Hematopoietic multipotent progenitor cell treated with erythropoietin and hydrocortisone succinate and interleukin-3 and kit ligand, for 15 days (in vitro differentiated cells): Measurements from ENCODE around the gene MAP3K7CL.
"Not testable (repeated sequence)": the region's sequence is repeated elsewhere in the genome, so short reads cannot be mapped to it uniquely, and the experiment has no call there.

Source experiments
- DNase-seq: peaks from one replicate; pipeline ENCODE4 v3.0.0-alpha.2; 2015; ENCODE audit warnings: low spot score

MAP3K7CL gene

DNA sequence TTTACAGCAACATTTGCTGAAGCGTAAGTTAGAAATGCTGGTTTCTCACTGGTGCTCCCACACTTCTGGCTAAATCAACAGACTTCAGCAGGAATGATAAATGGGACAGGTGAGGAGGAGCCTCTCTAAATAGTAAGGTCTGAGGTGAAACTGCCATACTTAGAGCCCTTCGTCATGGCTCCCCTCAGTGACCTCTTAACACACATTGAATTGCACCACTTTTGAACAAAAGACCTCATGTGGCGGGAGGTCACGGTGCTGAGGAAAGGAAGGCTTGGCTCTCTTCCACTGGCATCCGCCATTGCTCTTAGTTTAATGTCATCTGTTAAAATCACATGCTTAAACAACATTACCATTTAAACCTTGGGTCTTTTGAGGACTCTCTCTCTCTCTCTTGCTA, 3.4 kb downstream of the MAP3K7CL start:
- no peak for DNase-seq

DNA sequence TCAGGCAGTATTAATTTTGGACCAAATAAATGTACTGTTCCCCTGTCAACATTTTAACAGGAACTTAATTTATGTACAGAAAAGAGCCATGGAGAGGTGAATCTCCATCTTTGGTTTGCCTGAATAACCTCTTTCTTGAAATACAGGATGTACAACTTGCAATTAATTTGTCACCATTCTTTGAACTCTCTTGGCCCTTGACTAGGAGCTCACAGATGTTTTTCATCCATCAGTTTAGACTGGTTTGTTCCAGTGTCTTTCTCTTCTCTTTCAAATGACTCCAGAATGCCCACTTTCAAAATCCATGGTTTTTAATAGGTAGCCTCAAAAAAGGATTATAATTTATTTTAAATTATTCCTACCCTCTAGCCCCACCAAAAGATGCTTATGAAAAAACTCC, 5.0 kb downstream of the MAP3K7CL start:
- no peak for DNase-seq

DNA sequence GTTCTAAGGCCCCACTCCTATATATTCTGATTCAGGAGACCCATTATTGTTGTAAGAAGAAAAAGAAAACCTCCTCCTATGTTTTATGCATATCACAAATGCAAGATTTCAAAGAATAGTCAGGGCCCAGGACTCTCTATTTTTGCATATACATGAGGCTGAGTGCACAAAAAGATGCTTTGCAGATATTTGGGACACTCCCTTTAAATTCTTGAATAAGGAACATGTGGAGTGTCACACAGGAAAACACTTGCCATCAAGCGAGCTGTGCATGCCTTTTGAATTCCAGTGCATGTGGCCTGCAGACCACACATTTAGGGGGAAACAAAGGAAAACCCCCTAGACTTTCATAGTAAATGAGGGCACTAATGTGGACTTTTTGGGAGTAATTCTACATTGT, 5.6 kb downstream of the MAP3K7CL start:
- DNase-seq, result no peak

DNA sequence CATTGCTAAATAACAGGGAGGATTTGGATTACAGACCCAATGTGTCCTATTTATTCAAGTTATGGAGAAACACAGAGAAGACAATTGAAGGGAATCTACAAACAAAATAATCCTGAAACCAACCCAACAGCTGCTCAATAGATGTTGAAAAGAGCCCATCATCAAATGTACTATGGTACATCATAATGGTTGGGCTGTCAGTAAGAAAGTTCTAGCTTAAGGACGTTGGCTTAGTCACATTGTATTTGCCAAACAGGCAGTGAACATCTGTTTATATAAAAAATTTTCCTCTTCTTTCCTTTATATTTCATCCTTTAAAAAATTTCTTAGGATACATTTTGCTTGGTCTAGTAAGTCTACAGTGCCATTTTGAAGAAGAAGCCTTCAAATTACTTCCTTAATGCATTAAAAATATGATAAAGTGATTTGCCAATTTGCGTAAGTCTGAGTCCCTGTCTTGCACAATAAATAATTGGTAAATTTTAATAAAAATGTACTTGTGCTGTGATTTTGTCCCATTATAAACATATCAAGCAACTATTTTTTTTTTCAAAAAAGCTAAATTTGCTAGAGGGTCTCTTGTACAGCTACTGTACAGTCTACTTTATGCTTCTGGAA, 14.4 kb downstream of the MAP3K7CL start:
- DNase-seq, result no peak

DNA sequence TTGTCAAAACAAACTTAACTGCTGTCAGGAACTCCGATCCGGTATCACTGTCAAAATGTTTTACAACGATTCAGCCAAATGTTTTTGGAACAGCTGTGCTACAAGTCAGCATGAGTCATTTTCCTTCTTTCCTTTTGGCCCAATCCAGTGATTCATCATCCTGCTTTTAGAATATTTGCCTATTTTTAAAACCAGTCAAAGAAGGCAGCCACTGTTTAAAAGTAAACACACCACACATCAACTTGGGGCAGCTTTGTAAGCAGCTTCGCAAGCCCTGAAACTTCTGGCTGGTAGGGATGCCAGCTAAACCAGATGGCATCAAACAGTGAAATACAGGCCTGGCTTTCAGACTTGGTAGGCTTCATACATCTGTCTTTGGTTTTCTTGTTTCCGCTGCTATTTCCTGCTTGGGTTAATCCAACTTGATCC, 14.9 kb downstream of the MAP3K7CL start:
- DNase-seq, result no peak

DNA sequence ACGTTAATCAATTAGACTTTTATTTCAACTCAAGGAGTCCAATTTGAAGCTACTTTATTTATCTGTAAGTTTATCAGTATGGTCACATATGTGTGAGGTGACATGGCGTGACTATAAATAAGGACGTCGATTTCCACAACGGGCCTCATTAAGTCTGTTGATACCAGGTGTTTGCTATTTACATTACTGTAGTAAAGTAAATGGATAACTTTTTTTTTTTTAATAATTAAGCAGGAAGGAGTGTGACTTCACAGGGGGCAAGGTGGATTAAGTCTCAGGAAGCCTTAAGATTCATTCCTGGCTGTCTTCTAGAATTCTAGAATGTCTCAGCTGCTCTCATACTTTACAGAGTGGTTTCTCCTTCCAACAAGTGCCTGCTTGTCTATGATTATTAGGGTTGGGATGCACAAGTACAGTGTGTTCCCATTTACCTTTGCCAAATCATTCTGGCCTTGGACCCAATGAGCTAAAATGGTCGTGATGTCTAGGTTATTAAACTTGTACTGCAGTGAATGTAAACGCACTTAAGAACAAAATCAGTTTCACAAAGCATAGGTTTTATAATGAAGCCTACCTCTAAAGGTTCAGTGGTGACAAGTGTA, 15.5 kb downstream of the MAP3K7CL start:
- no peak for DNase-seq

DNA sequence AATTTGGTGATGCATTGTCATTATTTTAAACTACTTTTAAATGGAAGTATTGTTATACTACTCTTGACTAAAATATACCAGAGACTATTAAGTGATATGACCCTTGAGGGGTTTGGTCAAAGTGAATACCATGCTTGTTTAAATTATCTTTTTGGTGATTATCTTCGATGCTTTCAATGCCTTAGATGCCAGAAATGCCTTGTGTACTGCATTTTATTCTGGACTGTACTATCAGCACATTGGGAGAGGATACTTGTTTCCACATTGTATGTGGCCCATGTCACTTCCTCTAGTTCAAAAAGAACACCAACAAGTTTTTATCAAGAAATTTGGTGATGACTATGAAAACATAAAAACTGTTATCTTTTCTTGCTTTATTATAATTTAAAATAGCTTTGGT, 16.3 kb downstream of the MAP3K7CL start:
- no peak for DNase-seq

DNA sequence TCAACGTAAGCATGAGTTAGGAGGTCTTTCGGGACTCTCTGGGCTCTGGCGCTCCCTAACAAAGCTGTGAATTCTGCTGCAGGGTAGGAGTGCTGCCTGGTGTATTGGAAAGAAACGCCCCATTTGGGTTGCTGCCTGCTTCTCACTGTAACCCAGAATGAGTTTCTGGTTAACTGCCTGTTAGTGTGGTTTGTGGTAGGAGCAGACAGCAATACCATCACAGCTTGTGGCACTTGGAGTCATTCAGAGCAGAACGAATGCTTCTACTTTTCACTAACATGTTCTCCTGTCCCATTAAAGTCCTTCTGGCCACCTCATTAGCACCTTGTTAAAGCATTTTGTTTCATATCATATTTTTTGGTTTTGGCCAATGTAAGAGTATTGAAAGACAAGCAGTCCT, 18.1 kb downstream of the MAP3K7CL start:
- DNase-seq, result no peak

DNA sequence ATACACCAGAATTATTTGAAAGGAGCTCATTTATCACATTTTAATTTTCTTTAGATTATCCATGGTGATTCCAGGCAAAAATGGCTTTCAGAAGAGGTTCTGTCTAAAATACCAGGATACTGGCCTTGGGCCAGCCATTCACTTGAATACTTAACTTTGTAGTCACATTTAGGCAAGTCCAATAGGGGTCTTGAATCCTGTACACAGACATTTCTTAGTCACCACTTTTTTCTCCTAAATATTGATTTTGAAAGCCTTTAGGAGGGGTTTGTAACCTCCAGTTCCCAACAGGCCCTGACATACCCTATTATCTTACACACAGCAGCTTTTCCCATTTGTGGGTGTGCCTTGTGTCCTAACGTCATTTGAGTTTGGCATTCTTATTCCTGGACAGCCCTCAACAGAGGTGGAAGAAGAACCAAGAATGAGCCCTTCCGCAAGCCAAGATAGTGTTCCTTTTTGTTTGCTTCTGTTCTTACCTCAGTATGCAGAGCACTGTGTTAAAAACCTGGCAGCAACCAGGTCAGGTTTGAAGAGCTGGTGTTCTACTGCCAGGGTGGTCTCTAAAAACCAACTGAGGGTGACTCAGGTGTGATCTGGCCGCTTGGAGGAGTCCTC, 19.5 kb downstream of the MAP3K7CL start:
- no peak for DNase-seq

DNA sequence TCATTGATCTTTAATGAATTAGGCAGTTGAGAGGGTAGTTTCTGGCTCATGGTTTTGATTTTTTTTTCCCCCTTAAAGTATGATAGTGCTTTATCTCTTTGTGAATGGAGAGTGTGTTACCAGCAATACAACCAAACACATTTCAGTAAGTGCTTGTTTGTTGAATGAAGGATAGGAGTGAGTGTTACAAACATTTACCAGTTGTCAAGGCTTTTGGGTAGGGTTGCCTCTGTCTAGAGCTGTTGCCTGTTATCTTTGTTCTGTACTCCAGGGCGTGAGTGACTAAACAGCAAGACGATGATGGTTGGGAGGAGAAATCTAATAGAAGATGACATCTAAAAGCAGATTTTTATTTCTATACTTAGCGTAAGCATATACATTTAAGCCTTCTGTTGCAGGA, 21.5 kb downstream of the MAP3K7CL start:
- no peak for DNase-seq

DNA sequence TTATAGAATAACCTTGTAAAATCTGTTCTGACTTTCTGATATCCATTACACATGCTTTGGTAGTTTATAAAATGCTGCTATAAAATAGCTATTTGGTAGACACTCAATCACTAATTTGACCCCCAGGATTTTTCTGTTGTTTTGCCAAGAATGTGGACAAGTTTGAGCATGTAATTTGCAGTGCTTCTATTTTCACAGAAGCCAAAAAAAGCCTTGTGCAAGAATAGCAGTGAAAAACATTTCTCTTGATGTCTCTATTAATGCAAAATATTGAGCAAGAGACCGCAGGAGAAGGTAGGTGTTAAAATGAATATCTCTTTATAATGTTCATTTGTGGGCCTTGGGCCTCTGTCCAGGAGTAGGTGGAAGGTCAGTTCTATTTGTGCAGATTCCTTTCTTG, 22.5 kb downstream of the MAP3K7CL start:
- no peak for DNase-seq

DNA sequence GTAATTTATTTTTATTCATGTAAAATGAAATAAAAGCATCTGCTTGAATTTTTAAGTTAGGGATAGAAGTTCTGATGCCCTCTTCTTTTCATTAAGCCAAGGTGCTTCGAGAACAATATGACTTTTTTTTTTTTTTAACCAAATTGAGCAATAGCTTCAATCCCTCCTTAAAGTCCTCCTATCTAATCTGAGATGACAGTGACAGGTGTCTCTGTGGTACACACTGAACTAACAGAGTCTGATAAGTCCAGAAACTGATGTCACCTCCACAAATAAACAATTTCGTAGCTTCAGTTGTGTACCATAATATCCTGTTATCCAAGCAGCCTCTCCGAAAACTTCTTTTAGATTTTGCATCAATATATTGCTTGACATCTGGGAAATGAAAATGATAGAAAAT, 23.8 kb downstream of the MAP3K7CL start:
- no peak for DNase-seq

DNA sequence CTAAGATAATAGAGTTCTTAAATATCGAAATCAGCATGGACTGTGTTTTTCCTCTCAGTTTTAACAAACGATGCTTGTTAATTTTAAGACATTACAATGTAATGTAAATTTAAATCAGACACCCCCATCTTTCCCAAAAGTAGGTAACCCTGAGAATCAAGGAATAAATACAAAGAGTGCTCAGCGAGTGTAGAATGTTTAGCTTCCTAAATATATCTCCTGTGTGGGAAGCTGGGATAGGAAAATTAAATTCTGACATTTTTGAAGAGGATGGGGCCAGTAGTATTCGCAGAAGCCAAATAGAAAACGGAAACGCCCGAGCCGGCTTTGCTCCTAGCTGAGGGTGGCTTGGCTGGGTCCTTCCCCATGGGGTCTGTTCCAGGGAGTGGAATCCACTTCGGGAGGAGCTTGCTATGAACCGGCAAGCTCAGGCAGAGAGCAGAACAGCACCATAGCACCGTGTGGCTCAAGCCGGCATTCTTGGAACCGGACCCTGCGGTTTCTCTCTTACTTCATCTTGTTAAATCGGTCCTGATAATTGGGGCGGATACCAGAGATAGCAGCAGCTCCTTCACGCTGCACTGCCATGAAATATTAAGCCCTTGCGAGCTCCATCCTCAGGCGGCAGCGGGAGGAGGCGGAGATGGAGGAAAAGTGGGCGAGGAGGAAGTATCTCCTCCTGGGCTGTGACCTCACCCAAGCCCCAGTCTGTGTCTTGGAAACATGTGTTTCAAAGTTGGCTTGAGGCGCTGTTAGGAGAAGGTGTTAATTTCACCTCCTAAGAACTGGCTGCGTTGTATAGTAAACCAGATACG, 24.9 kb downstream of the MAP3K7CL start:
- DNase-seq, result no peak

DNA sequence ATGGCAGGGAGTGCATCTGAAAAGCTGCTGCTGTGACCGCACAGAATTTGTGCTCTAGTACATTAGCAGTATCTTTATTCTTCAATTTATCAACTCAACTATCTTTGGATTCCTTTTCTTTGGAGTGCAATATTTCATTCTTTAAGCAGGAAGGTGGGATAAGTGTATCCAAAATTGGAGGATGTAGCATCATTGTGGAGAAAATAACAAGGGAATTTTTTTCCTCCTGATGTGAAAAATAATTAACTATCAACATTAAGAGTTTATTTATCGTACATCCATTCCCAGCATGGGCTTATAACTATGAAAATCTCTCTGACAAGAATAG, 25.5 kb downstream of the MAP3K7CL start:
- DNase-seq, result no peak

DNA sequence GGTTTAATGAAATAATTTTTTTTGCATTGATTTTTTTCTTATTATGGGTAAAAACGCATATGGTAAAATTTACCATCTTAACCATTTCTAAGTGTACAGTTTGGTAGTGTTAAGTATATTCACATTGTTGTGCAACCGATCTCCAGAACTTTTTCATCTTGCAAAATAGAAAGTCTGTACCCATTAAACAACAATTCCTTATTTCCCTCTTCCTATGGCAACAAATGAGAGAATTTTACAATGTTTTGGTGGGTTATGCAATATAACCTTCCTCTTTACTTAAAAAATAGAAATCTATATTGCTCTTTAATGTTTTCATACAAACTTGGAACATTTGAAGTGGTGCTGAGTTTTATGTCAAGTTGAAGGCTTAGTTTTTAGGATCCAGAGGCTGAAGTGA, 26.6 kb downstream of the MAP3K7CL start:
- no peak for DNase-seq

DNA sequence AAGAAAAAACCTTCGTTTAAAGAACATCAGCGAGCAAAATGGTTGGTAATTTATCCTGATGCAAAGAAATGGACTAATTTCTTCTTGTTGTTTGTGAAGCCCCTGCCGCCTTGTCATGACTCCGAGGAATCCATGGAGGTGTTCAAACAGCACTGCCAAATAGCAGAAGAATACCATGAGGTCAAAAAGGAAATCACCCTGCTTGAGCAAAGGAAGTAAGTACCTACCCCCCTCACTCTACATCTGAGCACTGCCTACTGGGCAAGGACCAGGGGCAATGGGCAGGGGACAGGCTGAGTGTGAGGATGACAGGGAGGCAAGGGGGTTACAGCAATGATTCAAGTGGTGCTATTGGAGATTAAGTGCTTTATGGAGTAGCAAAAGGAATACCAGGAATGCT, 29.4 kb downstream of the MAP3K7CL start:
- DNase-seq, result no peak

DNA sequence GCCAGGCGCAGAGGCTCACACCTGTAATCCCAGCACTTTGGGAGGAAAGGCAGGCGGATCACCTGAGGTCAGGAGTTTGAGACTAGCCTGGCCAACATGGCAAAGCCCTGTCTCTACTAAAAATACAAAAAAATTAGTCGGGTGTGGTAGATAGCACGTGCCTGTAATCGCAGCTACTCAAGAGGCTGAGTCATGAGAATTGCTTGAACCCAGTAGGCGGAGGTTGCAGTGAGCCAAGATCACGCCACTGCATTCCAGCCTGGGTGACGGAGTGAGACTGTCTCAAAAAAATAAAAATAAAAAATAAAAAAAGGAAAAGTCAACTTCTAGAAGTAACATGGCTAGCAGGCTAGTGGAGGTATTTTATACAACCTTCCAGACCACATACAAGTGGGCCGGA, 32.4 kb downstream of the MAP3K7CL start:
- DNase-seq, result not testable (repeated sequence)

DNA sequence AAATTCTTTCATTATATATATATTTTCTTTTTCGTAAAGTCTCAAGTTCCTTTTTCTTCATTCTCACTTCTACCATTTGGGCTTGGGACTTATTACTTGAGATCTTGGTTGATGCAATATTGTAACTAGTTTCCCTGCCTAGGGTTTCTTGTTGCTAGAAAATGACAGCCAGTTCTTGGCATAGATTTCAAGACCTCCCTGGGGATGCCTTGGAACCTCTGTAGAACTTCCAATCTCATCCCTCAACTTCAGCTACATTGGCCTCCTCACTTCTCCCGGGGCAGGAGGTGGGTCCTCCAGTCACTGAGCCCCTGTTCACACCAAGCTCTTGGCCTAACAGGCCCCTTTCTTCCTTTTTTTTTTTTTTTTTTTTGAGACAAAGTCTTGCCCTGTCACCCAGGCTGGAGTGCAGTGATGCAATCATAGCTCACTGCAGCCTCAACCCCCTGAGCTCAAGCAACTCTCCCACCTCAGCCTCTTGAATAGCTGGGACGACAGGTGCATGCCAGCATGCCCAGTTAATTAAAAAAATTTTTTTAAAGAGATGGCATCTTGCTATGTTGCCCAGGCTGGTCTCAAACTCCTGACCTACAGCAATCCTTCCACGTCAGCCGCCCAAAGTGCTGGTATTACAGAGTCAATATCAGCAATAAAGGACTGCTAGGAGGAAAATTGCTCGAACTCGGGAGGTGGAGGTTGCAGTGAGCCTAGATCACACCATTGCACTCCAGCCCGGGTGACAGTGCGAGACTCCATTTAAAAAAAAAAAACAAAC, 33.1 kb downstream of the MAP3K7CL start:
- DNase-seq, result no peak

DNA sequence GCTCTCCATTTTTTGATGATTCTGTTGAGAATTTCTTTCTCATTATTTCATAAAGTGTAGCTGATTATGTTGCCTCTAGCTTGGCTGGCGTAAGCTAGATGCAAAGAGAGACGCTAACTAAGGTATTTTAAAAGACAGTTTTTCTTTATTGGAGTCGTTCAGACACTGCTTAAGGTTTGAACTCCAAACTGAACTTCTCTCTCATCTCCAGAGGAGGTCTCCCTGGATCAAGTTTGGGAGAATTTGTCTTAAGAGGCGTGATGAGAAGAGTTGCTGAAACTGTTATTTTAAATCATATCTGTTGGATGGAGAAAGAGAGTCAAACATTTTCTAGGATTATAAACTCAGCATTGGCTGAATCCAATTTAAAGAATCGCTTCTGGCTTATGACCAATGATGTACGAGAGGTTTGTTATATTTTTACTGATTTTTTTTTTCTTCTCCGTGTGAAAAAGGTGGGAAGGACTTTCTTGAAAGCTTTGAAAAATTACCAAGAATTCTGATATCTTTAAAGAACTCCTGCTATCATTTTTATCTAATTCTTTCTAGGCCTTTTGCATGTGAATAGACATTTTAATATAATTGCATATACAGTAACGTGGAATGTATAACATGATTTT, 34.0 kb downstream of the MAP3K7CL start:
- DNase-seq, result peak; percentile 32

DNA sequence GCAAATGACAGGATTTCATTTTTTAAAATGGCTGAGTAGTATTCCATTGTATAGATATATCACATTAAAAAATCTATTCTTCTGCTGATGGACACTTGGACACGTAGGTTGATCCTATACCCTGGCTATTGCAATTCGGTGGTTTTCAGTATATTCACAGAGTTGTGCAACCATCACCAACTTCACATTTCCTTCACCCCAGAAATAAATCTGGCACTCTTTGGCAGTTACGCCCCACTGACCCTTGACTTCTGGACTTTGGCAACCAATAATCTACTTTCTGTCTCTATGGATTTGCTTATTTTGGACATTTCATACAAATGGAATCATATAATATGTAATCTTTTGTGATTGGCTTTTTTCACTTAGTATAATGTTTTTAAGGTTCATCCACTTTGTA, 35.9 kb downstream of the MAP3K7CL start:
- DNase-seq, result no peak

DNA sequence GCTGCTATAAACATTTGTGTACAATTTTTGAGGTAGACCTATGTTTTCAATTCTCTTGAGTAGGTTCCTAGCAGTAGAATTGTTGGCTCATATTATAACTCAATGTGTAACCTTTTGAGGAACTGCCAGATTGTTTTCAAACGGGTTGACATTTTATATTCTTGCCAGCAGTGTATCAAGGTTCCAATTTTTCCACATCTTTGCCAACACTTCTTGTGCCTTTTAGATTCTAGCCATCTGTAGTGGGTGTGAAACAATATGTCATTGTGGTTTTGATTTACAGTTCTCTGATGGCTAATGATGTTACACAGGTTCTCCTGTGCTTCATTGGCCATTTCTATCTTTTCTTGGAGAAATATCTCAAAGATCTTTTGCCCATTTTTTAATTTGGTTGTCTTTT, 36.4 kb downstream of the MAP3K7CL start:
- no peak for DNase-seq

DNA sequence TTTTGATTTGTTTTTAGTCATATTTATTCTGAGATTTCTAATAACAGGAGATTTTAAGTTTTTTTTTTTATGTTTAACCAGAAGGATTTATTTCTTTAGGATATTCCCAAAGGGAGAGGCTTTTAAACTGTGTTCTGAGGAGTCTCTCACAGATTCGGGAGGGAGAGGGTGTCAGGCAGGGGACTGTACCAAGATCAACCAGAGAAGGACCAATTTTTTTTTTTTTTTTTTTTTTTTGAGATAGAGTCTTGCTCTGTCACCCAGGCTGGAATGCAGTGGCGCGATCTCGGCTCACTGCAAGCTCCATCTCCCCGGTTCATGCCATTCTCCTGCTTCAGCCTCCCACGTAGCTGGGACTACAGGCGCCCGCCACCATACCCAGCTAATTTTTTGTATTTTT, 37.0 kb downstream of the MAP3K7CL start:
- DNase-seq, result not testable (repeated sequence)
